Measurements from ENCODE around the gene XIRP2.
"Not testable (repeated sequence)": the region's sequence is repeated elsewhere in the genome, so short reads cannot be mapped to it uniquely, and the experiment has no call there.

Gene XIRP2

DNA sequence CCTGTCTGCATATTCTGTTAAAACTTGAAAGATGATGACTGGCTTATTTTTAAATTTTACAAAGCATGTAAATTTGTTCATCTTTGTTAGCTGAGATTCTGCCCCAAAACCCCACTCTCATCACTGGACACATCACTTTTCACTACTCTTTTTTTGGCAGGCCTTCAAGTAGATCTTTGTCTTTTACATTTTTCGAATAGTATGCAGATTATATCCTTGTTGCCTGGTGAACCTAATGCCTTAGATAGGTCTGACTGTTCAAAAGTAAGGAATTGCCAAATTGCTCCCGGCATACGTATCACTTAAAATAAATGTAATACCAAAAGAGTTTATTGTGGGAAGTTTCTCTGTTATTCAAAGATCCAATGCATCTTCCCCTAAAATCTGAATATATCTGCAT lies 303.3 kb downstream of the XIRP2 start:
- DNase-seq = no peak

DNA sequence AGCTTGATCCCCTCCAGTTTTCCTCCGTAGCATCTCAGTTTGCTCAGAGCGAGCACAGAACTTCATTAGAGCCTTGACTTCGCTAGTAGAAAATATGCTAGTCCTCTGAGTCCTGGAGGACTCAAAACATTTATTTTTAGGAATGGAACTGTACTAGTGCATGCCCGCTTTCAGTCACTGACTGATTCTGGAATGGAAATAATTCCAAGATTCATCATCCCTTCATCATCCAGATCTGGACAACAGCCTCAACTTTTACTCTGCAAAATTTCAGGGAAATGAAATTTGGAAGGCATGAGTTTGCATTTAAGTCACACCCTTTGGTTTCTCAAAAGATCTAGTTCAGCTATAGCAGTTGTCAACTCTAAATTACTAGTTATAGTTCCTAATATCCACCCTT lies 304.6 kb downstream of the XIRP2 start:
- no peak for DNase-seq

DNA sequence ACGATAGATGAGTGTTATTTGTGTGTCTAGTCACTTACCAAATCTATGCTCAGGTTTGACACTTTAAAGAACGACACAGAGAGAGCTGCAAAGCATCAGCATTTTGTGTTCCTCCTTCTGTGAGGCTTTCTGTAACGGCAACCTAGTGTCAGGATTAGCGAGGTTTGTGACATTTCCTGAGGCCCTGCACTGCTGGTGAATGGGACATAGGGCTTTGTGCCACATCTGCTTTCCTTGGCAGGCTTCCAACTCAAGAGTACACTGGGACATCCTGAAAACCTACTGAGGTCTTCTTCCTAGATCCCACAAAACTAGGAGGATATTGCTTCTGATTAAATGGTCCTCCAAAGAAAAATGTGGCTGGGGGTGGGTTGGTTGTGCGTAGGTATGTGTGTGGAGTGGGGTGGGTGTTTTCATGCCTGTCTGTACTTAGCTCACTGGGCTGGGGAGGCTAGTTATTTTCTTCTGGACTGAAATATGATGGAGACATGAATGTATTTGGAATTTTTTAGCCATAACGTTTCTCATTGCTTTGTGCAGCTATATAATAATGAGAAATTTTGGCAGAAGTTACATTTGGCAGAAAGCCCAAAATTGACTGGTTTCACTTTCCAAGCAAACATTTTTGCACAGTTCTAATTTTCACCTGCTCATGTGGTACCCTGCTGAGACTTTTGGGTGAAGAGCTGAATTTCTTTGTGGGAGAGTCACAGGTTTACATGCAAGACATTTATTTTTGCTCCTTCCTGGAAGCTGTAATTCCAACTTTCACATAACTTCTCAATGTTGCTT lies 308.4 kb downstream of the XIRP2 start:
- peak in 1 of 51 donors; percentile 0 for DNase-seq

DNA sequence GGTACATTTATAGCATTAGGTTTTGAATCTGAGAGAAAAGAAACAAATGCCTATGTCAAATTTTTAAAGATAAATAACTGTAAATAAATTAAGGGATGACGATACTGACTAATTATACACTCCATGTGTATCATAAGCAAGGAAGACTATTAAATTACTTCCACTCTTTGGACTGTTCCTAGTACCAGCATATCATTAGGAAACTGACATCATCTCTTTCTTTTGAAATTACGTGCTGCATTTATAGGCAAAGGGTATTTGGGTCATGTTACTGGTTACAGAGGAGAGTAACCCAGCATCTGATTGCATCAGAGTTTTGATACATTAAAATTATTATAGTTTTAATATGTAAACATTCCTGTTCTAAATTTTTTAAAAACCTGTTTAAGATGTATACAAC lies 309.7 kb downstream of the XIRP2 start:
- DNase-seq = no peak

DNA sequence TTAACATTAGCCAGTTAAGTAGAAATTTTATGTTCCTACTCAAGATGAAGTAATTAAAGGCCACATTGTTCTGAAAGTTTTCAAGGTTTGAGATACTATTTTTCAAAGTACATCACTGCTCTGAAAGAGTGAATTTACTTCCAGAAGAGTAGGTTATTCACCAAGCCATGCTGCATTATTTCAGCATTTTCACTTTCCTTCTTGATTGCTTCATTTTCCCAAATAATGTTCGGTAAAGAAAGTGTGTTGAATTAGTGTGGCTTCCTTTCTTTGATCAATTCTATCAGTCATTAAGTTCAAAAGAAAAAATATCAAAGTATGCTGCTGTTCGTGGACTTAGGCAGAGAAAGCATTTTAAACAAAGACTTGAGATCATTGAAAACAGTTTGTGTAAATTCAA lies 310.3 kb downstream of the XIRP2 start:
- DNase-seq = no peak

DNA sequence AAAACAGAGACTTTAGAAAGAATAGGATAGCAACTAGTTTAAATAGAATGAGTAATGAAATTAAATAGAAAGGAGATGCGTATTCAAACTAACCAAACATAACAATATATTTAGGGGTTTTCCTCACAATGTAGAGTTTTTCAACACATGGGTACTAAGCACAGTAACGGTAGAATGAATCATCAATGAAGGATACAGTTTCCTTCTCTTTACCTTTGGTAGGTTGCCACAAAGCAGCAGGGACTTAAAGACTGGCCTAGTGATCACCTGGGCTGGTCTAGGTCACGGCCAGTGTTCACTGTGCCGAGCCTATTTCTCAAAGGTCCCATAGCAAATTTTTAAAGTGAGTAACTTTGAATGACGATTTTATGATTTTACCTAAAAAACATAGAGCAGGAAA lies 311.7 kb downstream of the XIRP2 start:
- DNase-seq = no peak

DNA sequence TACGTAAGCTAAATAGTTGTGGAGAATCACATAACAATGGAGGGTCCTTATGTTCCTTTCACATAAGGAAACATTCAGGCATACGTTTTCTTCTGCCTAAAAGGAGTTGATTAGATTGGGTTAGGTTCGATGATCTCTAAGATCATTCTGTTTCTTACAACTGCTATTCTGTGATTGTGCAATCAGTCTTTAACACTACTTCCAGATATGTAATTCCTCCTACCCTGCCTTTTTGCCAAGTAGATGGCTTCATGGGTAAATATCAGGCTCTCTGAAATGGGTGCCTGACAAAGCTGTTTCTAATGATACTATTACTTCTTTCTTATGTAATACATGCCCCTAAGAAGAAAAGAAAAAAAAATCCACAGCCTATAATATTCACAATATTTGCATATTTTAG lies 321.5 kb downstream of the XIRP2 start:
- DNase-seq = no peak

DNA sequence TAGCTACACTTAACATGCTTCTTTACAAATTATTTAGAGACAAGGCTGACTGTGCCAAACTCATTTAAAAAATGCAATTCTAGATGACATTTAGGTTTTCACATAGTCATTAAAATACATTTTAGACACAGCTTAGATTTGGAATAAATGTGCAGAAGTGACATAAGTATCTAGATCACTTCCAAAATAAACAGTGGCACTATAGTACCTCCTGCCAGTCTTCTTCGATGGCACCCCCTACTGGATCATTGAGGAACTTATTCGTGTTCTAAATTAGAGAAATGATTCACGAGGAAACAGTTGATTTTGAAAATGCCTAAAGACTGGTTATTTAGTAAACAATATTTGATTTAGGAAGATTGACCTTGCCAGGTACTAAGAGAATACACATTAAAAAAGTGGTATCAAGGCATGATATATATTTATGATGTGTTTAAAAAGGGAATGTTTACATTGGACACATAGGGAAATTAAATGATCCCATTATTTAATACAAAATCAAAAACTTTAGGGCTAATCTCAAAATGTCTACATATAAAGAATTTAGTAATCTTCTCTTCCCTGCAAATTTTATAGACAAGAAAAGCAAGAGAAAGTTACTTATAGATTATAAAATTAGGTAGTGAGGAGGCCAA lies 323.9 kb downstream of the XIRP2 start:
- DNase-seq = peak in 5 of 51 donors; percentile 0 to 22 (median 7)

DNA sequence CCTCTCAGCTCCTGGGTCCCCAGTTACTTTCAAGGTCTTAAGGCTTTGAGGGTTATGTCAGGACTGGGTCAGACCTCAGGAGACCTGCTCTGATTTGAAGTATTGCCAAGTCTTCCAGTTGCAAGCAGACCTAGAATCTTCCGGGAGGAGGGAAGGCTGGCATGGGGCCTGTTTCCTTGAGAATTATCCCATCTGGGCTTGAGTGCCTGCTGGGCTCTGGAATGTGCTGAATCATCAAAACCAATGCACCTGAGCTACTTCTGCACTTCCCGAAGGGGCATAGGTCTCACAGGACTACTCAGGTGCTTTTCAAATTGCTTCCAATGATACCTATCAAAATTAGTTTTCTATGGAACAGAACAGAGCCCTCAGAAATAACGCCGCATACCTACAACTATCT lies 327.3 kb downstream of the XIRP2 start:
- no peak for DNase-seq

DNA sequence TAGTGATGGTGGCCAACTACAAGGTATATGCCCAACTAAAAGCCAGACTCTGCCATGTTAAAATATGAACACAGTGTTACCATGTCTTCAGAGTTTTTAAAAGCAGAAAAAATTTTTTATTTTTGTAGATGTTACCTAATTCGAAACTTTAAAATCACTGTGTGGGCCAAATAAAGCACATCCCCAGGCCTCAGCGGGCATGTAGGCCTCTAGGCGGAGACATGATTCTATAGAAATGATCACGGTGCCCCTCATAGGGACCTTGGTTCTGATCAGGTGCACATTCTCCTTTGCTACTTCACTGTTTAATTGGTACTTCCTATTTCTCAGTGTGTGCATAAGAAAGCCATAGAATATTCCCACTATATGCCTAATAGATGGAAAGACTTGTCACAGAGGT lies 349.2 kb downstream of the XIRP2 start:
- no peak for DNase-seq

DNA sequence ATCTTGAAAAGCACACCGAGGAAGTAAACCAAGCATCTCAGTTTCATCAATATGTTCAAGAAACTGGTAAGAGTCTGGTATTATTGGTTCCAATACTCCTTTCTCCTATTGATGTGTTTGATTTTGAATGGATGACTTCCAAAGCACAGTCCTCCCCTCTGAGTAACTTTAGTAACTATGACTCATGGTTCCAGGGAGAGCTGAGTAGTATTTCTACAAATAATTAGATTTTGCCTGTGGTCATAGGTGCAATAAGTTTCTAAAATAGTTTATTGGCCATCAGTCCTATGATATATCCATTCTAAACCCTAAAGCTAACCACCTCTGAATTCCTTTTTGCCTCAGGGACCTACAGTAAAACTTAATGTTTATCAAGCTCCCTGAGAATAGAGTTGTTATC lies 352.4 kb downstream of the XIRP2 start:
- DNase-seq = no peak

DNA sequence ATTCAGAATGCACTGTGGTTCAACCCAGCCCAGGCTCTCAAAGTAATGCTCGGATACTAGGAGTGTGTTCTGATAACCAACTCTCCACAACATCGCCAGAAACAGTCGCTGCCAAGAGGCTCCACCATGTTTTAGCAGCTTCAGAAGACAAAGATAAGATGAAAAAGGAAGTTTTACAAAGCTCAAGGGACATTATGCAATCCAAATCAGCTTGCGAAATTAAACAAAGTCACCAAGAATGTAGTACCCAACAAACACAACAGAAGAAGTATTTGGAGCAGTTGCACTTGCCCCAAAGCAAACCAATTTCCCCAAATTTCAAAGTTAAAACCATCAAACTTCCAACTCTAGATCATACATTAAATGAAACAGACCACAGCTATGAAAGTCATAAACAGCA lies 360.9 kb downstream of the XIRP2 start:
- no peak for DNase-seq

DNA sequence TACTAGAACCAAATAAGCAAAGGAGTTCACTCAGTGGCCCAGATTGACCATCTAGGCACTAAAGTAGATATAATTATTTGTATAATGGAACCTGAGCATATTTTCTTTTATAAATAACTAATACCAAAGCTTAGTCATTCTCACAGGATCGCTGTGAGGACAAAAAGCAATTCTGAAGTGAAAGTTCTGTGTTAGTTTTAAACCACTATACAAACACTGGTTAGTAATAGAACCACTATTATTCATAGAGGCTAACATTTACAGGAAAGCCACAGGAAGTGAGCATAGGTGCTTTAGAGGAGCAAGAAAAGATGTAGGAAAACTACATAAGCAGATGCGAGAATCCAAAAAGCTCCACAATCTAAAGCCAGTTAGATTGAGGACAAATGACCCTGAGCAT lies 364.7 kb downstream of the XIRP2 start:
- no peak for DNase-seq

DNA sequence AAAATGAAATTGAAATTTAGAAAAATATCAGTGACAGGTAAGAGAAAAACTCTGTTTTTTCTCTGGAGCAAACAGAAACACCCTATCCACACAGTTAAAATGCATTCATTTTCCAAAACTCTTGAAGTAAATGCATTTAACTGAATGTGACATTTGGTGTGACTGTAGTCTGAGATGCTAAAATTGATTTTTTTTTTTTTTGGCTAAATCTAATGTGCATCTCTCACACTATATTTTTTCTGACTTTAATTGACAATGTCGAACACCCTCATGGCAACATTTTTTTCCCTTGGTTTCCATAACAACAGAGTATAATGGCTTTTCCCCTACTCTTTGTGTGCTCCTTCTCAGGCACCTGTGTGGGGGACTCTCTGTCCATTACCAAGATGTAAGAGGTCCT lies 366.4 kb downstream of the XIRP2 start:
- DNase-seq = no peak

DNA sequence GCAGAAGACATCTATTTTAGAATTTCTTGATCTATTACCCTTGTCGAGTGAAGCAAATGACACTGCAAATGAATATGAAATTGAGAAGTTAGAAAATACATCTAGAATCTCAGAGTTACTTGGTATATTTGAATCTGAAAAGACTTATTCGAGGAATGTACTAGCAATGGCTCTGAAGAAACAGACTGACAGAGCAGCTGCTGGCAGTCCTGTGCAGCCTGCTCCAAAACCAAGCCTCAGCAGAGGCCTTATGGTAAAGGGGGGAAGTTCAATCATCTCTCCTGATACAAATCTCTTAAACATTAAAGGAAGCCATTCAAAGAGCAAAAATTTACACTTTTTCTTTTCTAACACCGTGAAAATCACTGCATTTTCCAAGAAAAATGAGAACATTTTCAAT lies 370.4 kb downstream of the XIRP2 start:
- DNase-seq = no peak

DNA sequence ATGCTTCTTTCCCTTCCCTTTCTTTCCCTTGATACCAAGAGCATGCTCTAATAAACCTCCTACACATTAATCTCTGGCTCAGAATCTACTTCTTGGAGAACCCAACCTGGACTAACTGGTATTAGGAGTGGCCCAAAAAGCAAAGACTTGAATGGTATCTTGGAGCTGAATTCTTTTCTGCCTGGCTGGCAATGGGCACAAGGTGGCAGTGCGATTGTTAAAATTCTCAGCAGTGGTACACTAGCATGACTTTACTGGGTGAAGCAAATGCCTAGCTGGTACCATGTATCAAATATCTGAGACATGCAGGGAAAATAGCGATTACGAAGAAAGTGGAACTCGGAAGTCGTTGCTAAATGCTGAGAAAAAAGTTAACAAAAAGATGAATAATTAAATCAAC lies 376.1 kb downstream of the XIRP2 start:
- DNase-seq = peak in 17 of 51 donors; percentile 1 to 14 (median 3)

DNA sequence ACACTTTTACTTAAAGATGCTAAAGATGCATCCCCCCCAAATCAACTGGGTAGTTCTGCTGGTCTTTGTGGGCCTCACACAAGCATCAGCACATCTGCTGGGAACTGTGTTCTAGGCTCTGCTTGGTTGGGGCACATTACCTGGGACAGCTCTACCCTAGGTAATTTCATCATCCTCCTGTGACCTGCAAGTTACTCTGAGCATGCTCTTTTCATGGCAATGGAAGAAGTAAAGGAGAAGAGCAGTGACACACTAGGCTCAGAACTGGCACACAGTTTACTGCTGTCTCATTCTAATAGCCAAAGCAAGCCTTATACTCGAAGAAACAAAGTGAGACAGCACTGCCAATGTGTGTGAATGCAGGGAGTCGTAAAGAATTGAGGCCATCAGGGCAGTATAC lies 376.7 kb downstream of the XIRP2 start:
- no peak for DNase-seq

DNA sequence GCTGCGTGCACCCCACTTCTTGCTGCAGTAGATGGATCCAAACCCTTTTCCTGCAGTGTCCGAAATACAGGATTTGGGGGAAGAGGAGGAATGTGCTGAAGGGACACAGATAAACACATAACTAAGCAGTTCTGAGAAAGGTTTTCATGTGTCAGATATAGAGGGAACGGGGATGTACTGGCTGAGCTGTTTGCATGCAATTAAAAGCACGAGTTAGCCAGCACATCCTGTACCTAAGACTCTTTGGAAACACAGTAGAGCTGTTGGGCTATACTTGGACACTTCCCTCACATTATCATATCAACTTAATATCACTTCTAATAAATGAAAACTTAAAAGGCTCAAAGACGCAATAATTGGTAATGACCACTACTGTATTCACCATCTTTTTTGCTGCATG lies 377.4 kb downstream of the XIRP2 start:
- DNase-seq = peak in 1 of 51 donors; percentile 1

DNA sequence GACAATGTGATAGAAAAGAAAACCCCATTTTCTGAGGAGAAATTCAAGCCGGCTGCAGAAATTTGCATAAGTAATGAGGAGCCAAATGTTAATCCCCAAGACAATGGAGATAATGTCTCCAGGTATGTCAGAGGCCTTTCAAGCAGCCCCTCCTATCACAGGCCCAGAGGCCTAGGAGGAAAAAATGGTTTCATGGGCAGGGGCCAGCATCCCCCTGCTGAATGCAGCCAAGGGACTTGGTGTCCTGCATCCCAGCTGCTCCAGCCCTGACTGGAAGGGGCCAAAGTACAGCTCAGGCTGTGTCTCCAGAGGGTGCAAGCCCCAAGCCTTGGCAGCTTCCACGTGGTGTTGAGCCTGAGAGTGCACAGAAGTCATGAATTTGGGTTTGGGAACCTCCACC lies 380.0 kb downstream of the XIRP2 start:
- DNase-seq = not testable (repeated sequence)

DNA sequence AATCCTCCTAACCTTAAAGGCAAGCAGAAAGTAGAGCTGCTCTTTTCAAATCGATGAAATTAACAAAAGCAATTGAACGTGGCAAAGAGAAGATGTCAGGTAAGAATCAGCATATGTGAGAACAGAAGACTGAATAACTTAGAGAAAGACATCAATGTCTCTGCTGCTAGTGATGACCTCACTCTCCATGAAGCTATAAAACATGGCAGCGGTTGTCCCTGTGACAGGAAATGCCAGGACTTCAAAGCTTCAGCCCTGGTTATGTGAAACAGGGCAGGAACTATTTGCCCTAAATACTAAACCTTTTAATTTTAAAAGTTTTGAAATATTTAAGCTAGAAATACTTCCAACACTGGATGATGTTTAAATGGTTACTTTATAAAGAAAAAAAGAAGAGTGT lies 383.7 kb downstream of the XIRP2 start:
- no peak for DNase-seq

DNA sequence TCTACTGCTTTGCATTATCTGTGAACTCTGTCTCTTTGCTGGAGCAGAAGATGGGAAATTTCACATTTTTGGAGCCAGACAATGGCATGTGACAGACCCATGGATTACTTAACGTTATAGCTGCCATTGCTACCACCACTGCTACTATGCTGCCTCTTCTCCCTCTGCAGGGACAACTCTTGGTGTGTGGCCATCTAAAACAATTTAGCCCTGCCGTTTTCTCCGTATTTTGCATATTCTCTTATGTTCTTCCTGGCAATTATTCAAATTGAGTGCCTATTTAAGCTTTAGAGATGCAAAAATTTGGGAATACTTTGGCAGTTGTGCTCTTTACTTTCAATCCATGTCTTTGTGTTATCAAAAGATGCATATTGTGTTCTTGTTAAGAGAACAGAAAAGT lies 386.8 kb downstream of the XIRP2 start:
- DNase-seq = no peak

DNA sequence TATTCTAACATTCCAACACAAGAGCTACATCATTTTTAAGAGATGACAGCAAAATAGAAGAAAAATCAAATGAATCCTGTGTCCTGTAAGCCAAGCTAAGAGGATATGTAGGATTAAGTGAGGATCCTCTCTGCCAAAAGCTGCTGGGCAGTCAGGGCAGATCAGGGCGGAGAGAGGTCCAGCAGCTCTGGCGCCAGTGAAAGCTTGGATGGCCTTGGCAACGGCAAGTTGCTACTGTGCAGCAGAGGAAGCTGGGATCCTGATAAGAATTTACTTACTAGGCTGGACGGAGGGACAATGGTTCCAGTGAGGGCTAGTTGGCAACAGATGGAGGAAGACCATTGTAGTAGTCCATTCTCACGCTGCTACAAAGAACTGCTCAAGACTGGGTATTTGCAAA lies 391.5 kb downstream of the XIRP2 start:
- DNase-seq = peak in 1 of 51 donors; percentile 0

DNA sequence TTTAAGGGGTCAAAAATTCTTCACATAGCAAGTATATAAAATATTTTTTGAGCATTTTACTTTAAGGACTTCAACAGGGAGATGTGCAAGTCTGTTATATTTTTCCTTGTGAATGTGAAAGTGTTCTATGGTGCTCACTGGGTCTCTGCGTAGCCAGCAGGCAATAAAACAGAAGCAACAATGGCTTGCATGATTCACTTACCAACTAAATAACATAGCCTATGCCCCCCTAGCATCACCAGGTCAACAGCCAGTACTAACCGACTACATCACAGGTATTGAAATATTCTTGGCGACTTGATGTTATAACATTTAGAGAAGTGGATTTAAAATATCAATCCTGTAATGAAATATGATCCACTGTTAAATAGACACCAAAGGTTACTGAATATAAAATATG lies 398.9 kb downstream of the XIRP2 start:
- no peak for DNase-seq

All from hypothalamus (tissue), 51 donors.